Stimulated activated CD8-positive, alpha-beta memory T cell treated with anti-CD3 and anti-CD28 coated beads, Interleukin-7, amount 100 ng/mL, for 48 hours (primary cell): ENCODE data around the gene E2F1.

ENCODE experiments used
- DNase-seq, 2 donors: peaks; one replicate each; pipeline ENCODE4 v3.0.0-alpha.2; 2020; ENCODE audit warnings: low read depth in 1 of 2; ENCODE audit errors: extremely low read depth in 1 of 2

The E2F1 gene

GRCh38 chr20:33686100-33686983 lies at the start of gene E2F1:
TSS of gene E2F1 (minus strand) at chr20:33686385. CDS start at chr20:33686264, 121 bp downstream.
- DNase-seq, result peak; percentile 91 to 97

- no peak for DNase-seq
These were observed 47.7 kb upstream of the E2F1 start for GRCh38 chr20:33733654-33734576.

GRCh38 chr20:33732166-33732970 lies 46.2 kb upstream of the E2F1 start:
- peak in 1 of 2 donors; percentile 47 for DNase-seq

- peak; percentile 78 to 82 for DNase-seq
These were observed 45.5 kb upstream of the E2F1 start, which contains the start of gene ZNF341 for GRCh38 chr20:33731693-33732165. TSS of gene ZNF341 (plus strand) at chr20:33731996. CDS start at chr20:33732022, 26 bp downstream.

GRCh38 chr20:33730946-33731692 lies 44.9 kb upstream of the E2F1 start:
- DNase-seq, result no peak

GRCh38 chr20:33729101-33729500 lies 42.9 kb upstream of the E2F1 start:
- no peak for DNase-seq

GRCh38 chr20:33728463-33728862 lies 42.3 kb upstream of the E2F1 start:
- DNase-seq, result no peak

- DNase-seq, result no peak
These were observed 41.6 kb upstream of the E2F1 start for GRCh38 chr20:33727806-33728205.

- DNase-seq, result no peak
These were observed 40.9 kb upstream of the E2F1 start for GRCh38 chr20:33727115-33727479.

GRCh38 chr20:33725607-33726264 lies 39.6 kb upstream of the E2F1 start:
- DNase-seq, result no peak

GRCh38 chr20:33724439-33725094 lies 38.4 kb upstream of the E2F1 start:
- no peak for DNase-seq

GRCh38 chr20:33721391-33722140 lies 35.4 kb upstream of the E2F1 start:
- no peak for DNase-seq

GRCh38 chr20:33719989-33720709 lies 34.0 kb upstream of the E2F1 start, which contains the start of gene PXMP4:
TSS of gene PXMP4 (minus strand) at chr20:33720310. CDS start at chr20:33720207, 103 bp downstream.
- DNase-seq, result peak; percentile 70 to 79

- no peak for DNase-seq
These were observed 33.2 kb upstream of the E2F1 start for GRCh38 chr20:33719277-33719988.

- DNase-seq, result no peak
These were observed 30.3 kb upstream of the E2F1 start for GRCh38 chr20:33716498-33716897.

GRCh38 chr20:33713865-33714367 lies 27.7 kb upstream of the E2F1 start:
- DNase-seq, result no peak

- no peak for DNase-seq
These were observed 25.2 kb upstream of the E2F1 start for GRCh38 chr20:33711446-33711738.
